MM.1S (cell line): ENCODE data around the gene LANCL1.

ENCODE experiments used
- DNase-seq: peaks from one replicate; pipeline ENCODE4 v3.0.0-alpha.2; 2015
- H2AFZ ChIP-seq: fragments of 300-600 bp; sonication (generic); 2 replicates; pipeline ENCODE4 v1.6.0; 2016; ENCODE audit warnings: antibody characterized with exemption, low read length
- H3F3A ChIP-seq: fragments of 300-600 bp; sonication (generic); 2 replicates; pipeline ENCODE4 v1.6.1; 2016; ENCODE audit warnings: mild to moderate bottlenecking, antibody characterized with exemption, low read length, moderate library complexity, mixed read lengths; ENCODE audit not compliant: insufficient read depth
- H3K27ac ChIP-seq: fragments of 300-600 bp; sonication (generic); 2 replicates; pipeline ENCODE4 v1.5.1; 2016; ENCODE audit warnings: mild to moderate bottlenecking, low read length
- H3K27me3 ChIP-seq: fragments of 300-600 bp; sonication (generic); replicated peaks from 2 replicates; pipeline ENCODE4 v1.6.0; 2016; ENCODE audit warnings: low read length; ENCODE audit not compliant: insufficient read depth
- H3K36me3 ChIP-seq: fragments of 300-600 bp; sonication (generic); replicated peaks from 2 replicates; pipeline ENCODE4 v1.6.1; 2016; ENCODE audit warnings: mild to moderate bottlenecking, low read length, mixed read lengths; ENCODE audit not compliant: insufficient read depth
- H3K4me1 ChIP-seq: fragments of 300-600 bp; sonication (generic); 2 replicates; pipeline ENCODE4 v1.6.1; 2016; ENCODE audit warnings: low read length, mixed read lengths
- H3K4me2 ChIP-seq: fragments of 300-600 bp; sonication (generic); 2 replicates; pipeline ENCODE4 v1.6.0; 2016; ENCODE audit warnings: low read depth, low read length
- H3K4me3 ChIP-seq: fragments of 300-600 bp; sonication (generic); 2 replicates; pipeline ENCODE4 v1.5.1; 2016; ENCODE audit warnings: low read length, mixed read lengths
- H3K79me2 ChIP-seq: fragments of 300-600 bp; sonication (generic); 2 replicates; pipeline ENCODE4 v1.6.1; 2016; ENCODE audit warnings: mixed run types, low read length, mixed read lengths
- H3K9ac ChIP-seq: fragments of 300-600 bp; sonication (generic); 2 replicates; pipeline ENCODE4 v1.6.1; 2016; ENCODE audit warnings: low read length, mixed read lengths
- H3K9me2 ChIP-seq: fragments of 300-600 bp; sonication (generic); replicated peaks from 2 replicates; pipeline ENCODE4 v1.6.1; 2016; ENCODE audit warnings: mild to moderate bottlenecking, low read length, mixed read lengths; ENCODE audit not compliant: insufficient read depth
- H3K9me3 ChIP-seq: fragments of 300-600 bp; sonication (generic); replicated peaks from 2 replicates; pipeline ENCODE4 v1.6.1; 2016; ENCODE audit warnings: mild to moderate bottlenecking, low read length, mixed read lengths; ENCODE audit not compliant: insufficient read depth
- H4K20me1 ChIP-seq: fragments of 300-600 bp; sonication (generic); 2 replicates; pipeline ENCODE4 v1.6.1; 2016; ENCODE audit warnings: mild to moderate bottlenecking, low read length, moderate library complexity, mixed read lengths; ENCODE audit not compliant: insufficient read depth
- CTCF ChIP-seq: fragments of 300-600 bp; sonication (generic); IDR thresholded peaks from 2 replicates; pipeline ENCODE4 v1.5.1; 2016; ENCODE audit warnings: antibody characterized with exemption, low read length, mixed read lengths
- EZH2 ChIP-seq: fragments of 300-600 bp; sonication (generic); optimal IDR thresholded peaks from 2 replicates; pipeline ENCODE3; 2017; ENCODE audit warnings: low read depth, mild to moderate bottlenecking, antibody characterized with exemption, low read length, mixed read lengths
- EZH2phosphoT487 ChIP-seq: fragments of 300-600 bp; sonication (generic); IDR thresholded peaks from 2 replicates; pipeline ENCODE4 v1.6.1; 2018; ENCODE audit warnings: antibody characterized with exemption, low read length

LANCL1 gene

GRCh38 chr2:210522399-210522798, 45.8 kb upstream of the LANCL1 start:
- no peak overlapping the region for H3K27ac ChIP-seq
- no peaks in the 10 kb centered on the region for H3K9me3 ChIP-seq
- no peak overlapping the region for H3K4me3 ChIP-seq
- no peaks in the 10 kb centered on the region for H3K79me2 ChIP-seq
- no peaks in the 10 kb centered on the region for H4K20me1 ChIP-seq
- TF ChIP-seq EZH2phosphoT487 (no peak), CTCF (no peak), EZH2 (no peak)
- H3K9me2 ChIP-seq: no peaks in the 10 kb centered on the region
- no peaks in the 10 kb centered on the region for H3K4me1 ChIP-seq
- H3K9ac ChIP-seq: no peak overlapping the region
- H3K4me2 ChIP-seq: no peak overlapping the region
- no peaks in the 10 kb centered on the region for H3K27me3 ChIP-seq
- no peak overlapping the region for H2AFZ ChIP-seq
- H3K36me3 ChIP-seq: no peaks in the 10 kb centered on the region
- no peak for DNase-seq
- H3F3A ChIP-seq: no peaks in the 10 kb centered on the region

- no peak overlapping the region for H3K9ac ChIP-seq
- H3K4me1 ChIP-seq: no peaks in the 10 kb centered on the region
- no peak overlapping the region for H3K4me3 ChIP-seq
- H3K27ac ChIP-seq: no peak overlapping the region
- H2AFZ ChIP-seq: no peak overlapping the region
- H3K4me2 ChIP-seq: no peak overlapping the region
- no peak for TF ChIP-seq CTCF
- TF ChIP-seq EZH2: no peak
- H3K27me3 ChIP-seq: no peaks in the 10 kb centered on the region
- DNase-seq: no peak
- no peaks in the 10 kb centered on the region for H3K9me3 ChIP-seq
- no peaks in the 10 kb centered on the region for H3K9me2 ChIP-seq
- H4K20me1 ChIP-seq: no peaks in the 10 kb centered on the region
- H3K36me3 ChIP-seq: no peaks in the 10 kb centered on the region
- H3F3A ChIP-seq: no peaks in the 10 kb centered on the region
- no peaks in the 10 kb centered on the region for H3K79me2 ChIP-seq
Observed at GRCh38 chr2:210519594-210519993, 43.0 kb upstream of the LANCL1 start.

- Histone ChIP-seq H3K79me2 (no peaks in the 10 kb centered on the region), H3K27ac (no peak overlapping the region), H3K4me3 (no peak overlapping the region), H4K20me1 (no peaks in the 10 kb centered on the region), H3K9me3 (no peaks in the 10 kb centered on the region), H3K27me3 (no peaks in the 10 kb centered on the region), H2AFZ (no peak overlapping the region), H3K9me2 (no peaks in the 10 kb centered on the region), H3K4me1 (no peaks in the 10 kb centered on the region), H3K4me2 (no peak overlapping the region), H3K36me3 (no peaks in the 10 kb centered on the region), H3F3A (no peaks in the 10 kb centered on the region), H3K9ac (no peak overlapping the region)
- no peak for DNase-seq
- TF ChIP-seq EZH2 (no peak), CTCF (no peak), EZH2phosphoT487 (no peak)
Observed at GRCh38 chr2:210517264-210517663, 40.7 kb upstream of the LANCL1 start.
